Activated T-helper 17 cell treated with anti-CD3 and anti-CD28 coated beads, Interleukin-2, amount 50 U/mL, for 72 hours (primary cell): Measurements from ENCODE around the gene ZFP90. TPM values are rescaled to one million over a fixed set of nuclear protein-coding genes. Genes with fewer than 3 reads are reported as not detected.
"Not testable (repeated sequence)": the region's sequence is repeated elsewhere in the genome, so short reads cannot be mapped to it uniquely, and the experiment has no call there.

ENCODE experiments used
- ATAC-seq: fragments of 150-1000 bp; cut with Tn5 transposase; replicated peaks from 2 replicates; pipeline ENCODE4 v1.10.0; 2021; ENCODE audit warnings: mild to moderate bottlenecking, moderate library complexity
- H3K27ac Mint-ChIP-seq: one replicate; pipeline ENCODE4 v1.8.0; 2022; ENCODE audit warnings: mixed read lengths
- H3K27me3 Mint-ChIP-seq: one replicate; pipeline ENCODE4 v1.8.0; 2022; ENCODE audit warnings: mixed read lengths
- H3K36me3 Mint-ChIP-seq: one replicate; pipeline ENCODE4 v1.8.0; 2022; ENCODE audit warnings: low read depth, mild to moderate bottlenecking, mixed read lengths
- H3K4me1 Mint-ChIP-seq: one replicate; pipeline ENCODE4 v1.8.0; 2022; ENCODE audit warnings: mixed read lengths
- H3K4me3 Mint-ChIP-seq: one replicate; pipeline ENCODE4 v1.8.0; 2022; ENCODE audit warnings: mild to moderate bottlenecking, mixed read lengths
- H3K9me3 Mint-ChIP-seq: one replicate; pipeline ENCODE4 v1.8.0; 2022; ENCODE audit warnings: mixed read lengths
- total RNA-seq, 2 donors: library from RNA; stranded (reverse); gene quantifications; one replicate each; pipeline ENCODE4 v1.2.3, GENCODE V29; 2022

The ZFP90 gene
- total RNA-seq, result 10 to 100 TPM; 26.5 to 30.5 TPM

- H3K9me3 Mint-ChIP-seq, result no peaks in the 10 kb centered on the region
- peak within 1 kb of the TSS; percentile 91 for H3K4me3 Mint-ChIP-seq
- peaks cover 52% of the 10 kb centered on the region for H3K36me3 Mint-ChIP-seq
- H3K27me3 Mint-ChIP-seq, result no peaks in the 10 kb centered on the region
- H3K4me1 Mint-ChIP-seq, result peaks cover 6% of the 10 kb centered on the region
- ATAC-seq, result peak; percentile 96
- H3K27ac Mint-ChIP-seq, result peak within 1 kb of the TSS; percentile 93
Measured at GRCh38 chr16:68538880-68539701, at the start of gene ZFP90. TSS of gene ZFP90 (plus strand) at chr16:68539291. CDS start at chr16:68539793, 502 bp downstream.

DNA sequence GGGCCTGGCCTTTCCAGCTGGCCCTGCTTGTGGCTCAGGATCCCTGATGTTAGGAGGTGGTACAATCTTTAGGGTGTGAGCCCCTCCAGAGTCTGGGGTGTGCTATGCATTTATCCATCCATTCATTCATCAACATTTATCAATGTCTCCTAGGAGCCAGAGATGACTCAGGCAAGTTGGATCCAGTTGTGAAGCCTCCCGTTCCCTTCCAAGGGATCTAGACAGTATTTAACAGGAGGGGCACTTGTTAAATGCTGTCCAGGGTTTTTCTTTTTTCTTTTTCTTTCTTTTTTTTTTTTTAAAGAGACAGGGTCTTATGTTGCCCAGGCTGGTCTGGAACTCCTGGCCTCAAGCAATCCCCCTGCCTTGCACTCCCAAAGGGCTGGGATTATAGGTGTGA lies 48.7 kb upstream of the ZFP90 start:
- no peak for ATAC-seq
- Mint-ChIP-seq H3K9me3 (no peaks in the 10 kb centered on the region), H3K27me3 (no peaks in the 10 kb centered on the region), H3K36me3 (no peaks in the 10 kb centered on the region), H3K27ac (no peak overlapping the region), H3K4me3 (no peak overlapping the region), H3K4me1 (no peaks in the 10 kb centered on the region)

- Mint-ChIP-seq H3K4me1 (no peaks in the 10 kb centered on the region), H3K27me3 (no peaks in the 10 kb centered on the region), H3K9me3 (no peaks in the 10 kb centered on the region), H3K27ac (no peak overlapping the region), H3K4me3 (no peak overlapping the region), H3K36me3 (no peaks in the 10 kb centered on the region)
- no peak for ATAC-seq
Measured at GRCh38 chr16:68490829-68491575, 48.1 kb upstream of the ZFP90 start.

DNA sequence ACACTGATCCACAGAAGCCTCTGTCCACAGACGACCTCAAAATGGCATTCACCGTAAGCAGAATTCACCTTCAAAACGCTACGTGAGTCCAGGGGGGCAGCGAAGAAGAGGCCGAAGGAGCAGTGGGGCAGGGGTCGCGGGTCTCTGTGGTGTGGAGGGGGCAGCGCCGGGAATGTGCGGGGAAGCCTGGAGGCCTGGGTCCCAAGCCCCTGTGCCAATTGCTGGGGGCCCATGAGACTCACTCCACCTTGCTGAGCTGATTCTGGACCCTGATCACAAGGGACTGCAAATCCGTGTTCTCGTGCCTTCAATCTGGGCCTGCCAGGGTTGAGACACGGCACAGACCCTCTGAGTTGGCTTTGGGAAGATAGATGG lies 47.5 kb upstream of the ZFP90 start:
- Mint-ChIP-seq H3K9me3 (no peaks in the 10 kb centered on the region), H3K4me3 (no peak overlapping the region), H3K4me1 (no peaks in the 10 kb centered on the region), H3K36me3 (no peaks in the 10 kb centered on the region), H3K27me3 (no peaks in the 10 kb centered on the region), H3K27ac (no peak overlapping the region)
- ATAC-seq, result no peak

- Mint-ChIP-seq H3K9me3 (no peaks in the 10 kb centered on the region), H3K4me1 (no peaks in the 10 kb centered on the region), H3K36me3 (no peaks in the 10 kb centered on the region), H3K4me3 (no peak overlapping the region), H3K27ac (no peak overlapping the region), H3K27me3 (no peaks in the 10 kb centered on the region)
- ATAC-seq, result no peak
Measured at GRCh38 chr16:68492151-68492542, 46.9 kb upstream of the ZFP90 start.

GRCh38 chr16:68492543-68493411 lies 46.3 kb upstream of the ZFP90 start:
- no peak for ATAC-seq
- no peaks in the 10 kb centered on the region for H3K4me1 Mint-ChIP-seq
- H3K27me3 Mint-ChIP-seq, result no peaks in the 10 kb centered on the region
- H3K4me3 Mint-ChIP-seq, result no peak overlapping the region
- no peak overlapping the region for H3K27ac Mint-ChIP-seq
- H3K36me3 Mint-ChIP-seq, result no peaks in the 10 kb centered on the region
- no peaks in the 10 kb centered on the region for H3K9me3 Mint-ChIP-seq

DNA sequence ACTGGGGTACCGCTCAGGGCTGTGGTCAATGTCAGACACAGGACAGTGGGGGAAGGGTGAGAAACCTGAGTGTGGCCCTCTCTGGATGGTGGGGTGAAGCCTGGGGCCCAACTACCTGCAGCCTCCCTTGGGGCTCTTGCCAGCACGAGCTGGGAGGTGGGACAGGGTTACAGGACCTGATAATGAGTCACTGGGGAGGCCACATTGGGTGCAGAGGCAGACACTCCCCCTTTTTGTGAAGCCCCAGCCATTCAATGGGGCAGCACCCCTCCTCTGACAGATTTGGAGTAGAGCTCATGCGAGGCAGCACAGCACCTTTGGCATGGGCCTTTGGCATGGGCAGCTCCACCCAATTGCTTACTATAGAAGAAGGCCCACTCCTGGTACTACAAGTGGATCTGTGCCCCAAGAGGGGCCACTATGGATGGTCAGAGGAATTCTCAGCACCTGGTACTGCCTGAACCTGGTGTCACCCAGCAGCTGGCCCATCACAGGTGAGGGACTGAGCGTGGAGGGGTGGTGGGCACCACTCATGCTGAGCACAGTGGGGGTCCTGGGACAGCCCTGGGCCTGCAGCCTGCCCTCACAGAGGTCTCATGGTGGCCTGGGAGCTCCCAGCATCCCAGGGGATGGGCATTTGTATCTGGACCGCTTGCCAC lies 45.5 kb upstream of the ZFP90 start:
- no peak overlapping the region for H3K4me3 Mint-ChIP-seq
- no peaks in the 10 kb centered on the region for H3K9me3 Mint-ChIP-seq
- no peaks in the 10 kb centered on the region for H3K27me3 Mint-ChIP-seq
- H3K27ac Mint-ChIP-seq, result no peak overlapping the region
- no peak for ATAC-seq
- no peaks in the 10 kb centered on the region for H3K4me1 Mint-ChIP-seq
- H3K36me3 Mint-ChIP-seq, result no peaks in the 10 kb centered on the region

DNA sequence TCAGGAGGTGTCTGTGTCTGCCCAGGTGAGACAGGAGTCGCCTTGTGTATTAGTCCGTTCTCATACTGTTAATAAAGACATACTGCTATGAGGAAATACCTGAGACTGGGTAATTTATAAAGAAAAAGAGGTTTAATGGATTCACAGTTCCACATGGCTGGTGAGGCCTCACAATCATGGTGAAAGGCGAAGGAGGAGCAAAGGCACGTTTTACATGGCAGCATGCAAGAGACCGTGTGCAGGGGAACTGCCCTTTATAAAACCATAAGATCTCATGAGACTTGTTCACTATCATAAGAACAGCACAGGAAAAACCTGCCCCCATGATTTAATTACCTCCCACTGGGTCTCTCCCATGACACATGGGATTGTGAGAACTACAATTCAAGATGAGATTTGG lies 44.8 kb upstream of the ZFP90 start:
- not testable (repeated sequence) for H3K36me3 Mint-ChIP-seq, H3K4me3 Mint-ChIP-seq, H3K4me1 Mint-ChIP-seq, ATAC-seq, H3K27ac Mint-ChIP-seq, H3K27me3 Mint-ChIP-seq, H3K9me3 Mint-ChIP-seq

DNA sequence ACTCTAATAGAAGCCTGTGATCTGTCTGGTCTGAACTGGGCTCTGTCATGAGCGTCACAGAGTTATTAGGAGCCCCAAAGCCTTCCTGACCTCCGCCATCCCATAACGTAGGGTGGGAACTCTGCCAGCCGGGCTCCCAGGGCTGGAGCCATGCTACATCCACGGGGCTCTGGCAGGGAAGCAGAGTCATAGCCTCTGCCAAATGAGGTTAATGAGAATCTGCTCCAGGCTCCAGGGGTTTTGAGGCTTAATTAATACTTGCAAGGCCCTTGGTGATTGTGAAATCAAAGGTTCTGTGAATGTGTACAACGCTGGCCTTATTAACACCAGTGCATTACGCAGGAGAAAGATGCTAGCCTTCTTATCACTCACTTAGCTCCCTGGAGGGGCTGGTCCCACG lies 42.4 kb upstream of the ZFP90 start:
- H3K4me3 Mint-ChIP-seq, result no peak overlapping the region
- no peaks in the 10 kb centered on the region for H3K4me1 Mint-ChIP-seq
- no peaks in the 10 kb centered on the region for H3K9me3 Mint-ChIP-seq
- H3K27ac Mint-ChIP-seq, result no peak overlapping the region
- ATAC-seq, result no peak
- H3K27me3 Mint-ChIP-seq, result no peaks in the 10 kb centered on the region
- no peaks in the 10 kb centered on the region for H3K36me3 Mint-ChIP-seq

DNA sequence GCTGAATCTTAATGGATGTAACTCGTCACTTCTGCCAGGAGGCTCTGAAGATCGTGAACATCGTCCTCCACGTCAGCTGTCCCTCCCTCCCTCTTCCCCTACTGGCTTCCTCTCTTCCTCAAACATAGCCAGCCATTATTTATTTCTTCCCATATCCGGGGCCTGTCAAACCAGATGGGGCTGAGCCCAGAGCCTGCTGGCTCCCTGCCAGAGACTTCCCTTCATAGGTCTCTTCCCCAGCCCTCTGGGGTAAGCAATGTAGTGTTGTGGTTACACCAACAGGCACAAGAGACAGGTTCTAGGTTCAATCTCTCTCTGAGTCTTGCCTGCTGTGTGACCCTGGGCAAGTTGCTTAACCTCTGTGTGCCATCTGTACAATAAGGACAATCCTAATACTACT lies 40.1 kb upstream of the ZFP90 start:
- H3K27me3 Mint-ChIP-seq, result no peaks in the 10 kb centered on the region
- no peak overlapping the region for H3K27ac Mint-ChIP-seq
- no peaks in the 10 kb centered on the region for H3K9me3 Mint-ChIP-seq
- no peak for ATAC-seq
- no peak overlapping the region for H3K4me3 Mint-ChIP-seq
- H3K36me3 Mint-ChIP-seq, result no peaks in the 10 kb centered on the region
- no peaks in the 10 kb centered on the region for H3K4me1 Mint-ChIP-seq

DNA sequence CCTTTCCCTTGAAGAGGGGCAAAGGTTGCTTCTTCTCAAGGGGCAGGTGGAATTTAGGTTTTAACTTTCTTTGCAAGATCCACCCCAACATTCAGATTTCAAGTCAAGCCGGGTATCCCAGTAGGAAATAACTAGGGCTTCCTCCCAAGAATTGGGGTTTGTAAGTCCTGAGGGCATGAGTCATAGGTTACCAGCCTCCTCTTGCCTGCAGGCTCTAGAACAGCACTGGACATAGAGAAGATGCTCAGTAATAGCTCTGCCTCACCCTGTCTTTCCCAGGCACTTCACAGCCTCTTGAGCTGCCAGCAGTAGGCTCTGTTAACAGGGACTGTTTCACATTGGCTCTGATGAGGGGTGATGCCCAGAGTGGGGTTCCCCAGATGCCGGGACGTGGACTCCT lies 35.8 kb upstream of the ZFP90 start:
- H3K27ac Mint-ChIP-seq, result no peak overlapping the region
- H3K9me3 Mint-ChIP-seq, result no peaks in the 10 kb centered on the region
- no peak for ATAC-seq
- H3K4me3 Mint-ChIP-seq, result no peak overlapping the region
- no peaks in the 10 kb centered on the region for H3K36me3 Mint-ChIP-seq
- no peaks in the 10 kb centered on the region for H3K4me1 Mint-ChIP-seq
- H3K27me3 Mint-ChIP-seq, result peaks cover 4% of the 10 kb centered on the region

DNA sequence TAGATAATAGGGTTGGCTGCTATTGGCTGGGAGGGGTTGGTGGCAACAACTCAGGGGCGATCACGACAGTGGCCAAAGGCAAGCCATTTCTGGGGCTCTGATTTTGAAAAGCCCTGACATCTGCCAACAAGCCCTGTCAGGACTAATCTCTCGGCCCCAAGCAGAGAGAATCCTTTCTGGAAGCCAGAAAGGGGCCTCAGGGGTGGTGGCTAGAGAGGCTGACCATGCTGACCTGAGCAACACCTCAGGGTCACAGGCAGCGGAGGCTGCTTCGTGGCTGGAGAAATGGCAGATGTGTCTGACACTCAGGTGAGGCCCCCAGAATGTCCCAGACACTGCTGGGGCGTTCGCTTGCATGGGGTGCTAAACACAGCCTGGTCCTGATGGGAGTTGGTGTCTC lies 35.0 kb upstream of the ZFP90 start:
- Mint-ChIP-seq H3K36me3 (no peaks in the 10 kb centered on the region), H3K9me3 (no peaks in the 10 kb centered on the region), H3K27me3 (peaks cover 7% of the 10 kb centered on the region), H3K4me1 (no peaks in the 10 kb centered on the region), H3K4me3 (no peak overlapping the region), H3K27ac (no peak overlapping the region)
- no peak for ATAC-seq

DNA sequence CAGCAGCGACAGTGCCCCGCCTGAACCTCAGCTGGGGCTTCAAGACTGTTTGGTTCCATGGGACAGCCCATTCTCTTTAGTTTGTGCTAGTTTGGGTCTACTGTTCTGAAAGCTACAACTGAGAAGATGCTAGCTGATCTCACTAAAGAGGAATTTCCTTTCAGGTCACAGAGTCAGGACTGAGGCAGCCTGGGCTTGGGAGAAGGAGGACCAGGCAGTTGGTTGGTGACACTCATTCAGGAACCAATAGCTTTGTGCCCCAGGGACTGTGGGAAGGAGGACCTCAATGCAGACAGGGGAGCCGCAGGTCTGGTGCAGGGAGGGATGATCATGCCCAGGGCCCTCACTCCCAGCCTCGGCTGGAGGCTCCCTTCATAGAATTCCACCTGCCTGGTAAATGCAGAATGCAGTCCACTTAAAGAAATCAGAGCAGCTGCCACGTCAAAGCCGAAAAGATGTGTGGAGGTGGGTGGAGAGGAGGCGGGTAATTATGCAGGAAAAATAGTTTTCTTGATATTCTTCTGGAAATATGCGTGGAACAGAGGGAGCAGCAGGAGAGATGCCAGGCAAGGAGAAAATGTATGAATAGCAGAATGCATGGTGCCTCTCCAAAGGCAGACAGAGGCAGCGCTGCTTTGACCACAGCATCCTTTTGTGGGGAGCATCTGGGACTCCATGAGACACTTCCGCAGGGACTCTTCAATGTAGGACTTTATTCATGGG lies 32.6 kb upstream of the ZFP90 start:
- peaks cover 7% of the 10 kb centered on the region for H3K27me3 Mint-ChIP-seq
- no peak for ATAC-seq
- H3K4me1 Mint-ChIP-seq, result no peaks in the 10 kb centered on the region
- no peak overlapping the region for H3K27ac Mint-ChIP-seq
- no peak overlapping the region for H3K4me3 Mint-ChIP-seq
- H3K36me3 Mint-ChIP-seq, result no peaks in the 10 kb centered on the region
- no peaks in the 10 kb centered on the region for H3K9me3 Mint-ChIP-seq

DNA sequence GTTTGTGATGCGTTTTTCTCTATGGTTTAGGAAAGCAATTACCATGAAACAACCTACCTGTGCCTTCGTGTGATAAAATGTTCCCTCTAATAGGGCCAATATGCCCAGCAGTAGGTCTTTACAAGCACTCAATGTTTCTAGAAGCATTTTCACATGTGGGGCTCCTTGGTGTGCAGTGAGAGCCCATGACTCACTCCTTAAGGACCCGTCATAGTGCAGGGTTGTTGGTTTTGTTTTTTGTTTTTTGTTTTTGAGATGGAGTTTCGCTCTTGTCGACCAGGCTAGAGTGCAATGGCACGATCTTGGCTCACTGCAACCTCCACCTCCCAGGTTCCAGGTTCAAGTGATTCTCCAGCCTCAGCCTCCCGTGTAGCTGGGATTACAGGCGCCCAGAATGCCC lies 31.1 kb upstream of the ZFP90 start:
- Mint-ChIP-seq H3K27me3 (peaks cover 7% of the 10 kb centered on the region), H3K36me3 (no peaks in the 10 kb centered on the region), H3K27ac (no peak overlapping the region), H3K9me3 (no peaks in the 10 kb centered on the region), H3K4me1 (no peaks in the 10 kb centered on the region), H3K4me3 (no peak overlapping the region)
- ATAC-seq, result no peak
